CD4-positive, alpha-beta T cell treated with Interferon alpha-2 for 1 hour (primary cell): ENCODE results near the gene NOTCH3.

Experiments
- DNase-seq, 2 donors: peaks; one replicate each; pipeline ENCODE4 v3.0.0-alpha.2; 2020 to 2022

The NOTCH3 gene

GRCh38 chr19:15195371-15196334 lies 5.1 kb downstream of the NOTCH3 start:
- no peak for DNase-seq

DNA sequence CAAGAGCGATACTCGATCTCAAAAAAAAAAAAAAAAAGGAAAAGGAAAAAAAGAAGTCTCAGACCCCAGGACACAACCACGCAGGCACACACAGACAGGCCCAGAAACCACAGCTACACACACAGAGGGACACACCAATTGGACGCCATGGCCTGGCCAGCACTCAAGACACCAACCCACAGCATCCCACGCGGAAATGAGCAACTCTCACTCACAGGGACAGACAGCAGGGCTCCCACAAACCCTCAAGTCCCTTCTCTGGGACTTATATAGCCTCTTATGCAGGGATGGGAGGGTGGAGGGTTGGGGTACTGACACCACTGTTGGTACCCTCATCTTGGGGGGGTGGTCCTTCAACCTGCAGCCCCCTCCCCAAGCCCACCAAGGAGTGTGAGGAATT lies 5.9 kb downstream of the NOTCH3 start:
- no peak for DNase-seq

DNA sequence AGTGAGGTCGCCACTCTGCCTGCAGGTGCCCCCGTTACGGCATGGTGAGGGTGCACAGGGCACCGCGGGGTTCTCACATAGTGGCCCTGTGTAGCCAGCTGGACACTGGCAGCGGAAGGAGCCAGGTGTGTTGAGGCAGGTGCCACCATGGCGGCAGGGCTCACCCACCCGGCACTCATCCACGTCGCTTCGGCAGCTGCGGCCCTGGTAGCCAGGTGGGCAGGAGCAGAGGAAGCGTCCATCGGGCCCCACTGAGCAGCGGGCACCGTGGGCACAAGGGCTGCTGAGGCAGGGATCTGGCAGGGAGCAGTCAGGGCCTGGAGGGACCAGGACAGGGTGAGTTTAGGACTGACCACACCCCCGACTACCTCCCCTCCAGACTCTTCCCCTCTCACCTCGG lies 8.8 kb downstream of the NOTCH3 start:
- DNase-seq = no peak

DNA sequence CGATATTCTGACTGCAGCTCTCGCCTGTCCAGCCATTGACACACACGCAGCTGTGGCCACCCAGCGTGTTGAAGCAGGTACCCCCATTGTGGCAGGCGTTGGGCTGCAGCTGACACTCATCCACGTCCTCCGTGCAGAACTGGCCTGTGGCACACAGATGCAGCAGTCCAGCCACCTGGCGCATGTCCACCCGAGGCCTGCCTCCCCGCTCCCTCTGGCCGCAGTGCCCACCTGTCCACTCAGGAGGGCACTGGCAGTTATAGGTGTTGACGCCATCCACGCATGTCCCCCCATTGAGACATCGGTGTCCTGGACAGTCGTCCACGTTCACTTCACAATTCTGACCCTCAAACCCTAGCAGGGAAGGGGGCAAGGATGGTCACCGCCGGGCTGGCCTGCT lies 9.3 kb downstream of the NOTCH3 start:
- no peak for DNase-seq

DNA sequence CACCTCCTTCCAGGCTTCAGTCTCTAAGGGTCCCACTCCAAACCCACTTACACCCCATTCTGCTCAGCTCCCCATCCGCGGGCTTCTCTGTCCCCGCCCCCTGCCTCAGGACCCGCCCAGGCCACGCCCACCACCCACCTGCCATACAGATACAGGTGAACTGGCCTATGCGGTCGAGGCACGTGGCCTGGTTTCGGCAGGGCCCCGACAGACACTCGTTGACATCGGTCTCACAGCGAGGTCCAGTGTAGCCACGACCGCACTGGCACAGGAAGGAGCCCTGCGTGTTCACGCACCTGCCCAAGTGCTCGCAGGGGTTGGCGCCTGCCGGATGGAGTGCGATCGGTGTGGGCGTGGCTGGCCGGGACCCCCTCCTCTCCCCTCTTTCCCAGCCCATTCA lies 11.9 kb downstream of the NOTCH3 start:
- DNase-seq = no peak

- DNase-seq = no peak
These were observed 13.5 kb downstream of the NOTCH3 start for GRCh38 chr19:15187026-15188007.

- no peak for DNase-seq
These were observed 15.6 kb downstream of the NOTCH3 start for GRCh38 chr19:15185188-15185587.

- no peak for DNase-seq
These were observed 16.0 kb downstream of the NOTCH3 start for GRCh38 chr19:15184776-15185175.

GRCh38 chr19:15181394-15181793 lies 19.4 kb downstream of the NOTCH3 start:
- DNase-seq = no peak

DNA sequence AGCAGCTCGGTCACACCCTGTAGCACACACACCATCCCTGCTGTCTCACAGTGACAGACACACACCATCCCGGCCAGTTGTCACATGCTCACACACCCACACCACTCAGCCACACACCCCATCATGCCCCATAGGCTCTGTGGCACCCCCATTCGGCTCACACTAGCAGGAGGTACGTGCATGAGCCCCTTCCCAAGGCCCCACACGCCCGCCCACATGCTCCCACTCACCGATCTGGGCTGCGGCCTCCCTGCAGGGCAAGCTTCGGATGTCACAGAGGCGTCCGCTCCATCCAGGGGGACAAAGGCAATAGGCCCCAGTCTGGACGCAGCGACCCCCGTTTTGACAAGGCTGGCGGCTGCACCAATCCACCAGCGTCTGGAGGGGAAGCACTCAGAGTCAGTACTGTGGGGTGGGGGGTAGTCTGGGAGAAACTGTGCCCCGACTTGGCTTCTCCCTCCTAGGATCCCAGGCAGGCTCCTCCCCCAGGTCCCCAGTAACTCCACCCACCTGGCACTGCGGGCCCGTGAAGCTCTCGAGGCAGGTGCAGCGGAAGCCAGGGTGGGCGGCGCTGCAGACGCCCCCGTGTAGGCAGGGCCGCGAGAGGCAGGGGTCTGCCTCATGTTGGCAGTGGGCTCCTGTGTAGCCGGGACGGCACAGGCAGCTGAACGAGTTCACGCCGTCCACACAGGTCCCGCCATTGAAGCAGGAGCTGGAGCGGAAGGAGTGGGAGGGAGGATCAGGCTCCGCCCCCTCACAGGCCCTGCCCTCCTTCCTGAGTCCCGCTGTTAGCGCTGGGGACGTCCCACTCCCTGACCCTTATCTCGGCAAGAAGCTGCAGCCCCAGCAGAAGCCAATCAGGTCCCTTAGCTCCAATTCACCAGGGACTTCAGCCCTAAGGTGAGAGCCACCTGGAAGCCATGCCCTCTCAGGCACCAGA lies 20.1 kb downstream of the NOTCH3 start:
- no peak for DNase-seq

- no peak for DNase-seq
These were observed 22.0 kb downstream of the NOTCH3 start for GRCh38 chr19:15178629-15179308.

- DNase-seq = peak; percentile 81 to 85
These were observed 23.3 kb downstream of the NOTCH3 start for GRCh38 chr19:15177269-15178116.

GRCh38 chr19:15175609-15176008 lies 25.2 kb downstream of the NOTCH3 start:
- DNase-seq = no peak

DNA sequence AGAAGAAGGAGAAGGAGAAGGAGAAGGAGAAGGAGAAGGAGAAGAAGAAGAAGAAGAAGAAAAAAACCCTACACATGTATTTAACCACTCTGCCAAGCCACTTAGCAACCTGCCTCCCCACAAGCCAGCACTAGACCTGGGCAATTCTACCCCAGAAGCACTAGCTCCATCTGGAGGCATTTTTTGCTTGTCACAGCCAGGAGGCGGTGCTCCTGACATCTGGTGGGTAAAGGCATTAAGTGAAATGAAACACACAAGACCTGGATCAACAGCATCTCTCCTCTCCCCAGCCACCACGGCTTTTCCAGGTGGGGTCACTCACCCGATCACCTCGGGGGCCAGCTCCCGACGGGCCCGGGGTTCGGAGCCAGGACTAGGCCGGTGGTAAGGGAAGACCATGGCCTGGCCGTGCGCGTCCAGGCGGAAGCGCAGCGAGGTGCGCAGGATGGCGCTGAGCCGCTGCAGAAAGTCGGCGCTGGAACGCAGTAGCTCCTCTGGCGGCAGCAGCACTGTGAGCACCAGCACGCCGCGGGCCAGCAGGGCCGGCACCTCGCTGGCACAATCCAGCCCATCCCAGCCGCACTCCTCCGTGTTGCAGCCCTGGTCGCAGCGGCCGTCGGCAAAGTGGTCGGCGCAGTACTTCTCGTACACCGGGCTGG lies 26.9 kb downstream of the NOTCH3 start:
- no peak for DNase-seq

DNA sequence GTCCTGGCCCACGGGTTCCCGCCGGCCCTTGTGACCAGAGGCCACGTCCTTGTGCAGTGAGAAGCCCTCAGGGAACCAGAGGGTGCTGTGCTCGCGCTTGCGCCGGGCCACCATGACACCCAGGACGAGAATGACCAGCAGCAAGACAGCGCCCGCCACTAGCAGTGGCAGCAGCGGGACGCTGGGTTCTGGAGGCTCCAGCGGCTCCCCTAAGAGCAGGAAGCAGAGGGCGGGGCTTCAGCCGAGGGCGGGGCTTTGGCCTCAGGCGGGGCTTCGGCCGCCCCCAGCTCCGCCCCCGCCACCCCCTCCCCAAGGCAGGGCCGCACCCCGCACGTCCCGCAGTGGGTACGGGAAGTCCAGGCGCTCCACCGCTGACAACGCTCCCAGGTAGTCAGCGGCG lies 30.4 kb downstream of the NOTCH3 start:
- DNase-seq = no peak

DNA sequence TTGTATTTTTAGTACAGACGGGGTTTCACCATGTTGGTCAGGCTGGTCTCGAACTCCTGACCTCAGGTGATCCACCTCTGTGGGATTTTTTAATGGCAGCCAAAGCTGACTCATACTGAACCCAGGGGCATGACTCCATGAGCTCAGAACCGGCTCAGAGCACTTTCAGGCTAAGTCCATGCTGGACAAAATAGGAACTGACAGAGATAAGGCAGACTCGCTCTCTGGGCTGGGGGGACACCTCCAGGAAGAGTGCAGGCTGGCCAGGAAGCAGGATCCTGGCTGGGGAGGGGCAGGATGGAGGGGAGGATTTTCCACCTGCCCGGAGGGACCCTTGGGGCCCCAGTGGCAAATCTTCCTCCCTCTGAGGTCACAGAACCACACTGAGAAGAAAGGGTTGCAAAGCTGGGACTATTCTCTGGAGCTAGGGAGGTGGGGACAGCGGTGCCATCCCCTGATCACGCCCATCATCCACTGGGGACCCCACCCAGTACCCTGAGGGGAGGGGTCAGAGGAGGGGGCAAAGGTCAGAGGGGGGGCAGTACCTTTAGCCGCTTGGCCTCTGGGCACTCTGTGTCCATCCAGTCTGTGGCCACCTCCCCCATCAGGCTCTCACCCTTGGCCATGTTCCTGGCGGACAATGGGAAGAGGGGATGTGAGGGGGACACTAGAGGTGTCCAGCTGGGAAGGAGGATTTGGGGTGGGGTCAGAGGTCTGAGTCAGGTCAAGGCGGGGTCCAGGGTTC lies 31.1 kb downstream of the NOTCH3 start:
- no peak for DNase-seq

DNA sequence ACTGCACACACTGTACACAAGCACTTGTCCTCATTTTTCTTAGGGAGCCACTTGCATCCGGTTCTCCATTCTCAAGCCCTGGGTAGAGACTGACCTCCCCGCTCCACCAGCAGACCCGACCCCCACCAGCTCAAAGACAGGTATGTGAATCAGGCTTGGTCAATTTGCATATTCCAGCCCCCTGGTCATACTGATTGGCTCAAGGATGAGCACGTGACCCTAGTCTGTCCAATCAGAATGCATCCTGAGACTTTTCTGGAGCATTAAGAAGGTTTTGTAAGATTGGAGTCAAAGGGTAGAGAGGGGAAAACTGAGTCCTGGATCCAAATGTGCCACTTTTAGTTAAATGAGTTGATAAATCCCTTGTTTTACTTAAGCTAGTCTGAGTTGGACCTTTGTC lies 34.1 kb downstream of the NOTCH3 start:
- no peak for DNase-seq

DNA sequence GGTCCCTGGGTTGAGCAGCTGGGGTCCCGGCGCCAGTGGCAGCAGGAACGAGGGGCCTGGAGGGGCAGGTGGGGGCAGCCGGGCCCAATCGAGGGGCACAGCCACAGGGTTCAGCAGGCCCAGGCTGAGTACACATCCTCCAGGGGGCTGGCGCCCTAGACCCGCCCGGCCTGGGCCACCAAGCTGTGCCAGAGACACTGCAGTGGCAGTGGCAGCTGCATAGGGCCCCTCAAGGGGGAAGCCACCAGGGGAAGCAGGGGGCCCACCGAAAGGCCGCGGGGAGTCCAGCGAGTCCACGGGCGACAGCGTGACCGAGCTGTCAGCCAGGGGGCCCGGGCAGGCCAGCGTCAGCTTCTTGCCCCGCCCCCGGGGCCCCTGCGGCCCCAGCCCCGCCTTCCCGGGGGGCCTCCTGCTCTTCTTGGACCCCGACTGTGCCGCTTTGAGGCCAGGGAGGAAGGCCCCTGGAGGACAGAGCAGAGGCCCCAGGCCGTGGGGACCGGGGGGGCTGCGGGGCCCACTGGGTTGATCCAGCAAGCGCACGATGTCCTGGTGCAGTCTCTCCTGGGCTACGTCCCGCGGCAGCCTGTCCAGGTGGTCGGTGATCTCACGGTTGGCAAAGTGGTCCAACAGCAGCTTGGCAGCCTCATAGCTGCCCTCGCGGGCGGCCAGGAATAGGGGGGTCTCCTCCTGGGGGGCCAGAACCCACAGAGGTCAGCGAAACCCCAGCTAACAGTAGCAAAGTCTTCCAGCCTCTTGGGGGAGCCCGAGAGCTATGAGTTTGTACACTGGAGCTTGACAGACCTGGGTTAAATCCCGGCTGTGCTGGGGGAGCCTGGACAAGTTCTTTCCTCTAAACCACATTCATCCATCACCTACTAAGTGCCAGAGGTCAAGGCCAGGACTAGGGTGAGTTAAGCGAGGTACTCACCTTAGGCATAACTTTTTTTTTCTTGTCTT lies 39.5 kb downstream of the NOTCH3 start:
- peak in 1 of 2 donors; percentile 17 for DNase-seq
